ENCODE results near the gene EXTL1. TPM values are rescaled to one million over a fixed set of nuclear protein-coding genes. Genes with fewer than 3 reads are reported as not detected.

The EXTL1 gene
- total RNA-seq, 4 donors from 2014 or later, result 0.08 to 0.81 (median 0.31) TPM; not detected in 1

DNA sequence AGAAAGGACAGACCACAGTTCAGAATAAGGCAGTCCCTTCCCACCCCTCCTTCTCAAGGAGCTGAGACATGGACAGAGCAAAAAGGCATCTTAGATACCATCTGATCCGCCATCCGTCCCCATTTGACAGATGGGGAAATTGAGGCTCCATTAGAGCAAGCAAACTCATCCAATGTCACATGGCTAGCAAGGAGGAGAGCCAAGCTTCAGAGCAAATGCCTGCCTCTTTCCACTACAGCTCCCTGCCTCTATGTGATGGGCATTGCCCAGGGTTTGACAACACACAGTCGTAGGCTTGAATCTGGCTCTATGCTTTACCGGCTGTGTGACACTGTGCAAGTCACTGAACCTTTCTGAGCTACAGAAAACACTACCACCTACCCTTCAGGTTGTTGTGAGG is 20.4 kb downstream of the EXTL1 start:
- no peak for TF ChIP-seq EP300 (IDR thresholded peaks at IDR 0.05)
- no peak for TF ChIP-seq POLR2AphosphoS5 (IDR thresholded peaks at IDR 0.05)
- no peak for TF ChIP-seq POLR2A (IDR thresholded peaks at IDR 0.05)
- TF ChIP-seq CTCF (IDR thresholded peaks at IDR 0.05), result no peak
- Histone ChIP-seq H3K36me3 (no peaks in the 10 kb centered on the region), H3K9me3 (no peaks in the 10 kb centered on the region), H3K4me1 (peaks cover 0 to 15% (median 3%) of the 10 kb centered on the region in 3 donors), H3K27me3 (peaks cover 74% of the 10 kb centered on the region), H3K4me3 (no peak overlapping the region), H3K27ac (no peak overlapping the region)
- ATAC-seq, result no peak
- WGBS, 2 donors (ENCODE audit: low coverage in 1 of 2), result 56 to 73% methylated on average over 4 of the region's 4 CpGs

DNA sequence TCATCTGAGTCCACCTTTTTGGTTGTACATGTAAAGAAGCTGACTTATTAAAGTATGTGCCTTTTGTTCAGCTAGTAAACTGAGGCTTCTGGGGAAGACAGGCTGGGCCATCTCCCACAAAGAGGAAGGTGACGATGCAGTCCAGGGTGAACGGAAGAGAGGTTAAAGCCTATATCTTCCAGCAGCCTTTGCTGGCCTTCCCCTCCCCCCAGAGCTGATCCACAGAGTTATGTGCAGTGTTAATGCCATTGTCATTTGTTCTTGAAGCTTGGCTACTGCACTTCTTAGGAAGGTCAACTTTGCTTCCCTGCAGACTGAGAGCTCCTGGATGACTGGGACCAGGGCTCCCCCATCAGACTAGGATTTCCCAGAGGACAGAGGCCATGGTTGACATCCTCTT is 22.2 kb downstream of the EXTL1 start:
- TF ChIP-seq EP300 (IDR thresholded peaks at IDR 0.05) (no peak), POLR2AphosphoS5 (IDR thresholded peaks at IDR 0.05) (no peak), CTCF (IDR thresholded peaks at IDR 0.05) (no peak), POLR2A (IDR thresholded peaks at IDR 0.05) (no peak)
- Histone ChIP-seq H3K27ac (no peak overlapping the region), H3K36me3 (no peaks in the 10 kb centered on the region), H3K4me1 (peaks cover 0 to 15% (median 3%) of the 10 kb centered on the region in 3 donors), H3K4me3 (no peak overlapping the region), H3K9me3 (no peaks in the 10 kb centered on the region), H3K27me3 (peaks cover 92% of the 10 kb centered on the region)
- no peak for ATAC-seq
- WGBS, 2 donors (ENCODE audit: low coverage in 1 of 2), result 77% methylated on average over 2 of the region's 2 CpGs; no CpG with 5 or more reads in 1 of the 2 donors

GRCh38 chr1:26044414-26044813 is 22.8 kb downstream of the EXTL1 start:
- TF ChIP-seq EP300 (IDR thresholded peaks at IDR 0.05), result no peak
- TF ChIP-seq POLR2AphosphoS5 (IDR thresholded peaks at IDR 0.05), result no peak
- TF ChIP-seq CTCF (IDR thresholded peaks at IDR 0.05), result no peak
- TF ChIP-seq POLR2A (IDR thresholded peaks at IDR 0.05), result no peak
- Histone ChIP-seq H3K9me3 (no peaks in the 10 kb centered on the region), H3K36me3 (no peaks in the 10 kb centered on the region), H3K27me3 (peaks cover 98% of the 10 kb centered on the region), H3K27ac (no peak overlapping the region), H3K4me3 (no peak overlapping the region), H3K4me1 (peaks cover 0 to 15% (median 3%) of the 10 kb centered on the region in 3 donors)
- ATAC-seq, result no peak
- WGBS, 2 donors (ENCODE audit: low coverage in 1 of 2), result 83 to 87% methylated on average over 2 to 3 of the region's 3 CpGs

DNA sequence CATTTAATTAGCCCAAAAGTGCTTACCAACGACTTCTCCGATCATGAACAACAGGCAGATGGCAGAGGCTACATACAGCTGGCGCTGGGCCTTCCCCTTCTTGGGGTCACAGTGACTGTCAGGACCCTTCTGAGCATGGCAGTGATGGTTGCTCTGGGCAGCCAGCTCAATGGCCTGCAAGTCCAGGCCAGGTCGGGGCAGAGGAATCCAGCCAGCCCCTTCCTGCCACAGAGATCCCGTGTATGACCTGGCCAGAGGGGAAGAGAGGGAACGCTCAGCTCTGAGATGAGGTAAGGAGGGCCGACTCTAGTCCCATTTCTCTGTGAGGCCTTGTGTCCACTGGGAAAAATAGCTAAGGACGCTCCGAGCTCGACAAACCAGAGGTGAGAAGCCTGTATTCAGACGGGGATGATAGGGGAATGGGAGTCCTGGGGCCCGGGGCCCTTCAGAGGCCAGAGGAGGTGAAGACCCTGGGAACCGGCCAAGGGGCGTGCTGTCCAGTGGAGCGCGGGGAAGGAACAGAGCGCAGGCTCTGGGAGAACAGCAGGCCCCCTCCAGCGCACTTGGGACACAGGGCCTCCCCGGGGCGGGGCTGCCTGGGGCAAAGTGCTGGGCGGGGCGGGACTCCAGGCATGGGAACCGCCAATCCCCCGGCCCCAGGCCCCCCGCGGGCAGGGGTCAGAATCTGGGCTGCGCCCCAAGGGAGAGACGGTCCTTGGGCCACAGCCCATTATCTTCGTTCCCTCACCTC is 23.6 kb downstream of the EXTL1 start:
- H3K4me3 ChIP-seq, result peak overlapping the region in 1 of 2 donors; percentile 27
- TF ChIP-seq EP300 (IDR thresholded peaks at IDR 0.05), result no peak
- no peak for TF ChIP-seq CTCF (IDR thresholded peaks at IDR 0.05)
- TF ChIP-seq POLR2A (IDR thresholded peaks at IDR 0.05), result no peak
- TF ChIP-seq POLR2AphosphoS5 (IDR thresholded peaks at IDR 0.05), result no peak
- WGBS, 2 donors (ENCODE audit: low coverage in 1 of 2), result 30 to 64% methylated on average over 3 to 9 of the region's 29 CpGs
- H3K27ac ChIP-seq, result no peak overlapping the region
- H3K36me3 ChIP-seq, result no peaks in the 10 kb centered on the region
- H3K9me3 ChIP-seq, result no peaks in the 10 kb centered on the region
- H3K27me3 ChIP-seq, result peaks cover 97% of the 10 kb centered on the region
- peaks cover 0 to 15% (median 3%) of the 10 kb centered on the region in 3 donors for H3K4me1 ChIP-seq
- no peak for ATAC-seq

- ATAC-seq, result no peak
- Histone ChIP-seq H3K27me3 (peaks cover 93% of the 10 kb centered on the region), H3K4me1 (peaks cover 0 to 15% (median 3%) of the 10 kb centered on the region in 3 donors), H3K27ac (no peak within 1 kb of the TSS), H3K9me3 (no peaks in the 10 kb centered on the region), H3K4me3 (peak within 1 kb of the TSS in 1 of 2 donors; percentile 27), H3K36me3 (no peaks in the 10 kb centered on the region)
- no peak for TF ChIP-seq EP300 (IDR thresholded peaks at IDR 0.05)
- no peak for TF ChIP-seq POLR2A (IDR thresholded peaks at IDR 0.05)
- 0% methylated on average over 2 of the region's 62 CpGs; no CpG with 5 or more reads in 1 of the 2 donors for WGBS, 2 donors (ENCODE audit: low coverage in 1 of 2)
Measured at GRCh38 chr1:26045722-26046245, 24.2 kb downstream of the EXTL1 start, which contains the start of gene SLC30A2. Gene SLC30A2, minus strand, starts transcription at chr1:26046118. Its CDS starts 222 bp downstream, at chr1:26045896.
